Suppressor macrophage (primary cell): ENCODE measurements around the gene DOK3.
A peak's percentile ranks its signal among the peaks of the same experiment; 100 is the strongest.
"Not testable (repeated sequence)": the region's sequence is repeated elsewhere in the genome, so short reads cannot be mapped to it uniquely, and the experiment has no call there.

Experiments
- DNase-seq, 4 experiments: peaks; one replicate each; pipeline ENCODE4 v3.0.0-alpha.2; 2020 to 2022

The DOK3 gene

GRCh38 chr5:177497292-177498012, 12.2 kb downstream of the DOK3 start, which contains the start of gene PDLIM7:
Gene PDLIM7, minus strand, starts transcription at chr5:177497604. Its CDS starts 1,092 bp downstream, at chr5:177496512.
- DNase-seq: peak; percentile 98 to 99 (median 98)

GRCh38 chr5:177496727-177497291, 12.8 kb downstream of the DOK3 start:
- peak; percentile 48 to 70 (median 65) for DNase-seq

GRCh38 chr5:177496070-177496726, 13.4 kb downstream of the DOK3 start:
- DNase-seq: no peak

GRCh38 chr5:177495243-177496060, 14.2 kb downstream of the DOK3 start:
- peak; percentile 28 to 62 (median 48) for DNase-seq

GRCh38 chr5:177494346-177495195, 15.1 kb downstream of the DOK3 start:
- peak; percentile 68 to 88 (median 84) for DNase-seq

- DNase-seq: peak in 2 of 4 experiments; percentile 21 to 33
Observed at GRCh38 chr5:177493795-177494345, 15.8 kb downstream of the DOK3 start.

GRCh38 chr5:177492841-177493240, 16.8 kb downstream of the DOK3 start:
- no peak for DNase-seq

GRCh38 chr5:177491983-177492746, 17.5 kb downstream of the DOK3 start:
- DNase-seq: no peak

- peak in 1 of 4 experiments; percentile 49 for DNase-seq
Observed at GRCh38 chr5:177491429-177491945, 18.1 kb downstream of the DOK3 start.

- no peak for DNase-seq
Observed at GRCh38 chr5:177490992-177491391, 18.6 kb downstream of the DOK3 start.

- peak in 1 of 4 experiments; percentile 44 for DNase-seq
Observed at GRCh38 chr5:177490311-177490991, 19.2 kb downstream of the DOK3 start.

GRCh38 chr5:177489119-177489716, 20.4 kb downstream of the DOK3 start:
- DNase-seq: no peak

GRCh38 chr5:177487975-177488374, 21.7 kb downstream of the DOK3 start:
- DNase-seq: no peak

- no peak for DNase-seq
Observed at GRCh38 chr5:177487144-177487543, 22.5 kb downstream of the DOK3 start.

- DNase-seq: no peak
Observed at GRCh38 chr5:177486256-177486655, 23.4 kb downstream of the DOK3 start.

- DNase-seq: not testable (repeated sequence)
Observed at GRCh38 chr5:177485753-177486152, 23.9 kb downstream of the DOK3 start.

- peak in 1 of 4 experiments; percentile 1 for DNase-seq
Observed at GRCh38 chr5:177484902-177485549, 24.6 kb downstream of the DOK3 start.

- DNase-seq: peak in 1 of 4 experiments; percentile 2
Observed at GRCh38 chr5:177483994-177484901, 25.4 kb downstream of the DOK3 start.
